RWPE1 (cell line): Measurements from ENCODE around the gene SRGAP3.
A peak's percentile ranks its signal among the peaks of the same experiment; 100 is the strongest.

Experiments used
- CTCF ChIA-PET: fragments of 350-600 bp; sonication (Branson Sonifier 250); formaldehyde crosslinking; extraction: SDS; loops from one replicate; lab custom pipeline; 2021; lab: Yijun Ruan, JAX
- POLR2A ChIA-PET: fragments of 400-600 bp; formaldehyde crosslinking; extraction: SDS; loops from one replicate; lab custom pipeline; 2020; ENCODE audit warnings: antibody characterized with exemption; ENCODE audit not compliant: low non-redundant PET; lab: Yijun Ruan, JAX
- DNase-seq: peaks from one replicate; pipeline ENCODE4 v3.0.0; 2012; ENCODE audit warnings: low spot score
- H3K27ac ChIP-seq: fragments of 450-650 bp; 2 replicates; pipeline ENCODE4 v1.5.1; 2017
- CTCF ChIP-seq: fragments of 450-650 bp; conservative IDR thresholded peaks from 2 replicates; pipeline ENCODE4 v1.5.1; 2017; ENCODE audit warnings: low read depth, mild to moderate bottlenecking

SRGAP3 gene

GRCh38 chr3:9013782-9014563 is 235.5 kb downstream of the SRGAP3 start:
- no peak overlapping the region for H3K27ac ChIP-seq
- POLR2A ChIA-PET = no interaction called here
- DNase-seq = peak; percentile 9
- CTCF ChIA-PET = no interaction called here
- TF ChIP-seq CTCF = no peak

GRCh38 chr3:9012521-9012920 is 236.9 kb downstream of the SRGAP3 start:
- POLR2A ChIA-PET = no interaction called here
- CTCF ChIA-PET = interaction anchor here (0.6 kb wide), 1 partner anchor 255 kb away, joined by 3 read pairs; no protein-coding TSS in a partner anchor

GRCh38 chr3:9009976-9010545 is 239.4 kb downstream of the SRGAP3 start:
- DNase-seq = no peak
- ChIA-PET POLR2A (no interaction called here), CTCF (no interaction called here)
- no peak for TF ChIP-seq CTCF
- H3K27ac ChIP-seq = no peak overlapping the region

More at GRCh38 chr3:9012521-9012920, 236.9 kb downstream of the SRGAP3 start:
- DNase-seq = no peak
- TF ChIP-seq CTCF = no peak
- H3K27ac ChIP-seq = no peak overlapping the region

DNA sequence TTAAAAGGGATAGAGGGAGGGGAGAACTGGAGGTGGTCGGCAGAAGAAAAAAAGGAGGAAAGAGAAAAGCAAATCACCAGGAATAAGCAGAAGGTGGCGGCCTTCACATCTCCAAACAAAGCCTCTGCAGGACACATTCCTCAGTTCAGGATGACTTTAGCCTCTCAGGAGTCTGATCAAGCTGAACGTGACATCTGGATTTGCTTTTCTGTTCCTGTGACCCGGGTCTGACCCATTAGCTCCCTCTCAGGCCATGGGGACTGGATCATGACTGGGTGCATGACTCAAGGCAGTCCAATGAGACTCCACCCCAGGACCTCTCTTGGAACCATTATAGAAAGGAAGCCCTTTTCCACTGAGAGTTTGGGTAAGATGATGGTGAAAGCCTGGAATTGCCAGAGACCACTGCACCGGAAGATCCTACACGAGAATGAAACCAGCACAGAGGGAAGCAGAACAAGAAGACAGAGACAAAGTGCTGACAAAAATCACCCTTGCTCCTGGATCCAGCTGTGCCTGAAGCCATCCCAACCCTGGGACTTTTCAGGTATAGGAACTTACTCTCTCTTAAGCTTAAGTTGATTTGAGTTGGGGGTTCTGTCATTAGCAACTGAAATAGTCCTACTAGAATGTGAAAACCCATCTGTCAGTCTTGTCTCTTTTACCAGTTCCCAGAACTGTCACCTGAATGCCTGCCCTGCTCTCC is 240.7 kb downstream of the SRGAP3 start:
- no peak for DNase-seq
- no peak overlapping the region for H3K27ac ChIP-seq

DNA sequence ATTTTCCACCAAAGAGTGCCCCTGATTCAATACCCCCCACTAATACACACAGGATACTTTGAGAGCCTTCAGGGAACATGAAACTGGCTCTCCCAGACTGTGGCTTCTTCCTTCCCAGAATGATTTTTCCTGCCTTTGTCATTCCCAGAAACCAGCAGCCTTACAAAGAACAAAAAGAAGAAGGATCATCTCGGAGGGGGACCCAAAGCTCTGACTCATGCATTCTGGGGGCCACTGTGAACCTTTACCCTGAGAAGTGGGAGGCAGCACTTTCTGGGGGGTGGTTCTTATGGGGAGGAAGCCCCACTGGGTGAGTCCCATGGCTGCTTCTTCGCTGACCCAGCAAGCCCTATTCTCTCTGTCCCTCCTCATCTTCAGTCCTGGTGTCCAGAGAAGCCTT is 241.5 kb downstream of the SRGAP3 start:
- TF ChIP-seq CTCF = no peak
- H3K27ac ChIP-seq = no peak overlapping the region
- DNase-seq = no peak
- POLR2A ChIA-PET = no interaction called here
- CTCF ChIA-PET = no interaction called here

More for the DNA sequence above, 240.7 kb downstream of the SRGAP3 start:
- POLR2A ChIA-PET = no interaction called here
- no peak for TF ChIP-seq CTCF
- CTCF ChIA-PET = no interaction called here

DNA sequence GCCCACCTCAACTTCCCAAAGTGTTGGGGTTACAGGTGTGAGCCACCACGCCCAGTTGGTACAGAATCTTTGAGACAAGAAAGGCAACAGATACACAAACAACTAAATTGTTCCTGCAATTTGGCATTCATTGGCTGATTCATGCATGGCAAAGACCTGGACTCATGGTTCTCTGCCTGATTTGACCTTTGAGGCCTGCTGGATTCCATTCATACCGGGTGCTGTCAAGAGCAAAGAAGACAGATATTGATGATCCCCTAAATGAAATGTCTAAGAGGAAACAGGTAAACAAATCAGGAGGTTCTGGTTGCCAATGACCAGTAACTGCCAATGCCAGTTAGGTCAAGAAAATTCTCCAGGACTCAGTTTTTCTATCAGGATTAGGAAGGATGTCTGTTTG is 242.2 kb downstream of the SRGAP3 start:
- H3K27ac ChIP-seq = no peak overlapping the region
- no peak for TF ChIP-seq CTCF
- ChIA-PET POLR2A (no interaction called here), CTCF (no interaction called here)
- DNase-seq = no peak
